Measurements from ENCODE around the gene RIN3.

DNA sequence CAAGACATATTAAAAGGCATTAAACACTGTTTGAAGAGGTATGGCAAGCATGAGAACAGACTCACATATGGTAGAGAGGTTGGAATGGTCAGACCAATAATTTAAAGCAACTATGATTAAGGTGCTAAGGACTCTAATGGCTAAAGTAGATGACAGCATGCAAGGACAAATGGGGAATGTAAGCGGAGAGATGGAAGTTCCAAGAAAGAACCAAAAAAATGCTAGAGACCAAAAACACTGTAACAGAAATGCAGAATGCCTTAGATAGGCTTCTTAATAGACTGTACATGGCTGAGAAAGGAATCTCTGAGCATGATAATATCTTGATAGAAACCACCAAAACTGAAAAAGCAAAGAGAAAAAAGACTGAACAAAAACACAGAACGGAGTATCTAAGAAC lies 77.4 kb downstream of the RIN3 start:
- TF ChIP-seq, protein P1, sequence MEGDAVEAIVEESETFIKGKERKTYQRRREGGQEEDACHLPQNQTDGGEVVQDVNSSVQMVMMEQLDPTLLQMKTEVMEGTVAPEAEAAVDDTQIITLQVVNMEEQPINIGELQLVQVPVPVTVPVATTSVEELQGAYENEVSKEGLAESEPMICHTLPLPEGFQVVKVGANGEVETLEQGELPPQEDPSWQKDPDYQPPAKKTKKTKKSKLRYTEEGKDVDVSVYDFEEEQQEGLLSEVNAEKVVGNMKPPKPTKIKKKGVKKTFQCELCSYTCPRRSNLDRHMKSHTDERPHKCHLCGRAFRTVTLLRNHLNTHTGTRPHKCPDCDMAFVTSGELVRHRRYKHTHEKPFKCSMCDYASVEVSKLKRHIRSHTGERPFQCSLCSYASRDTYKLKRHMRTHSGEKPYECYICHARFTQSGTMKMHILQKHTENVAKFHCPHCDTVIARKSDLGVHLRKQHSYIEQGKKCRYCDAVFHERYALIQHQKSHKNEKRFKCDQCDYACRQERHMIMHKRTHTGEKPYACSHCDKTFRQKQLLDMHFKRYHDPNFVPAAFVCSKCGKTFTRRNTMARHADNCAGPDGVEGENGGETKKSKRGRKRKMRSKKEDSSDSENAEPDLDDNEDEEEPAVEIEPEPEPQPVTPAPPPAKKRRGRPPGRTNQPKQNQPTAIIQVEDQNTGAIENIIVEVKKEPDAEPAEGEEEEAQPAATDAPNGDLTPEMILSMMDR (IDR thresholded peaks at IDR 0.05) = no peak
- no peak for TF ChIP-seq POLR2A (IDR thresholded peaks at IDR 0.05)

Measured in Peyer's patch (tissue), 4 donors.